Measurements from ENCODE around the gene MFSD6L.
A peak's percentile ranks its signal among the peaks of the same experiment; 100 is the strongest.
"Not testable (repeated sequence)": the region's sequence is repeated elsewhere in the genome, so short reads cannot be mapped to it uniquely, and the experiment has no call there.

MFSD6L gene

GRCh38 chr17:8818654-8819330 lies 19.6 kb upstream of the MFSD6L start:
- in situ Hi-C loops (cut with MboI; ENCODE audit: low pct_unique_long_range_greater_than_20kb, low sequenced_read_pairs, unreplicated experiment), result no loop called here
- DNase-seq (ENCODE audit: low spot score), result no peak
- TF ChIP-seq CTCF (IDR thresholded peaks at IDR 0.05; ENCODE audit: extremely low read depth, insufficient read depth, missing control alignments), result no peak

GRCh38 chr17:8818047-8818446 lies 18.9 kb upstream of the MFSD6L start:
- TF ChIP-seq CTCF (IDR thresholded peaks at IDR 0.05; ENCODE audit: extremely low read depth, insufficient read depth, missing control alignments), result no peak
- in situ Hi-C loops (cut with MboI; ENCODE audit: low pct_unique_long_range_greater_than_20kb, low sequenced_read_pairs, unreplicated experiment), result no loop called here
- no peak for DNase-seq (ENCODE audit: low spot score)

- in situ Hi-C loops (cut with MboI; ENCODE audit: low pct_unique_long_range_greater_than_20kb, low sequenced_read_pairs, unreplicated experiment), result no loop called here
- peak; percentile 88 for DNase-seq (ENCODE audit: low spot score)
- no peak for TF ChIP-seq CTCF (IDR thresholded peaks at IDR 0.05; ENCODE audit: extremely low read depth, insufficient read depth, missing control alignments)
Observed at GRCh38 chr17:8806926-8807550, 7.9 kb upstream of the MFSD6L start.

- no peak for DNase-seq (ENCODE audit: low spot score)
- TF ChIP-seq CTCF (IDR thresholded peaks at IDR 0.05; ENCODE audit: extremely low read depth, insufficient read depth, missing control alignments), result no peak
- in situ Hi-C loops (cut with MboI; ENCODE audit: low pct_unique_long_range_greater_than_20kb, low sequenced_read_pairs, unreplicated experiment), result no loop called here
Observed at GRCh38 chr17:8806253-8806925, 7.2 kb upstream of the MFSD6L start.

- in situ Hi-C loops (cut with MboI; ENCODE audit: low pct_unique_long_range_greater_than_20kb, low sequenced_read_pairs, unreplicated experiment), result not testable (repeated sequence)
Observed at GRCh38 chr17:8805396-8805795, 6.2 kb upstream of the MFSD6L start.

GRCh38 chr17:8803531-8804420 lies 4.6 kb upstream of the MFSD6L start:
- in situ Hi-C loops (cut with MboI; ENCODE audit: low pct_unique_long_range_greater_than_20kb, low sequenced_read_pairs, unreplicated experiment), result no loop called here
- DNase-seq (ENCODE audit: low spot score), result no peak
- TF ChIP-seq CTCF (IDR thresholded peaks at IDR 0.05; ENCODE audit: extremely low read depth, insufficient read depth, missing control alignments), result peak; percentile 26

More at GRCh38 chr17:8805396-8805795, 6.2 kb upstream of the MFSD6L start:
- not testable (repeated sequence) for DNase-seq (ENCODE audit: low spot score)
